HG02642 (cell line): ENCODE measurements around the gene ANXA2R.
A peak's percentile ranks its signal among the peaks of the same experiment; 100 is the strongest.
"Not testable (repeated sequence)": the region's sequence is repeated elsewhere in the genome, so short reads cannot be mapped to it uniquely, and the experiment has no call there.

Experiments
- ATAC-seq: cut with Tn5 transposase; IDR thresholded peaks from one replicate; pipeline ENCODE4 v1.9.1; 2021; ENCODE audit warnings: mild to moderate bottlenecking; ENCODE audit not compliant: unreplicated experiment, poor library complexity

Gene ANXA2R

GRCh38 chr5:43061352-43062075 is 21.4 kb upstream of the ANXA2R start:
- no peak for ATAC-seq

- not testable (repeated sequence) for ATAC-seq
These were observed 19.9 kb upstream of the ANXA2R start for GRCh38 chr5:43060020-43060419.

- not testable (repeated sequence) for ATAC-seq
These were observed 15.0 kb upstream of the ANXA2R start for GRCh38 chr5:43055098-43055497.

- no peak for ATAC-seq
These were observed 11.6 kb upstream of the ANXA2R start for GRCh38 chr5:43051684-43052083.

- ATAC-seq, result no peak
These were observed 10.3 kb upstream of the ANXA2R start for GRCh38 chr5:43050384-43050783.

- no peak for ATAC-seq
These were observed 9.1 kb upstream of the ANXA2R start for GRCh38 chr5:43049236-43049635.

- ATAC-seq, result no peak
These were observed 6.4 kb upstream of the ANXA2R start for GRCh38 chr5:43046474-43046873.

GRCh38 chr5:43045236-43045635 is 5.1 kb upstream of the ANXA2R start:
- no peak for ATAC-seq

- ATAC-seq, result no peak
These were observed 4.2 kb upstream of the ANXA2R start for GRCh38 chr5:43044181-43044914.

GRCh38 chr5:43043400-43043756 is 3.3 kb upstream of the ANXA2R start:
- no peak for ATAC-seq

- peak; percentile 28 for ATAC-seq
These were observed 2.7 kb upstream of the ANXA2R start for GRCh38 chr5:43042626-43043399.

GRCh38 chr5:43042176-43042625 is 2.1 kb upstream of the ANXA2R start:
- peak; percentile 33 for ATAC-seq

GRCh38 chr5:43041669-43042175 is 1.6 kb upstream of the ANXA2R start:
- peak; percentile 27 for ATAC-seq

- no peak for ATAC-seq
These were observed 1.1 kb upstream of the ANXA2R start for GRCh38 chr5:43041110-43041668.

GRCh38 chr5:43039471-43040286 is 440 bp downstream of the ANXA2R start:
- ATAC-seq, result peak; percentile 13

GRCh38 chr5:43039152-43039470 is 1.0 kb downstream of the ANXA2R start:
- ATAC-seq, result no peak

GRCh38 chr5:43038496-43038989 is 1.6 kb downstream of the ANXA2R start:
- no peak for ATAC-seq

- no peak for ATAC-seq
These were observed 2.3 kb downstream of the ANXA2R start for GRCh38 chr5:43037636-43038495.
